HCT116 (cell line): ENCODE results near the gene PRR4. TPM values are rescaled to one million over a fixed set of nuclear protein-coding genes. Genes with fewer than 3 reads are reported as not detected.

ENCODE experiments used
- ATAC-seq: fragments of 200-7000 bp; cut with Tn5 transposase; 2 replicates; pipeline ENCODE4 v1.9.1; 2020; ENCODE audit warnings: mild to moderate bottlenecking, moderate library complexity
- BruUV-seq: library from RNA; stranded (reverse); fragments of 400-500 nt; replicated peaks from 2 replicates; lab custom pipeline; 2021; lab: Mats Ljungman, UMichigan
- CTCF ChIA-PET: fragments of 300-600 bp; sonication (Branson Sonifier 250); formaldehyde crosslinking; loops from one replicate; lab custom pipeline; 2021; ENCODE audit warnings: antibody characterized with exemption; lab: Charles Lee
- POLR2A ChIA-PET: fragments of 300-600, 350-600 bp; sonication (Branson Sonifier 250); formaldehyde crosslinking; loops from one replicate; lab custom pipeline; 2021; ENCODE audit warnings: antibody characterized with exemption; lab: Charles Lee
- RAD21 ChIA-PET, 2 experiments: fragments of 300-600 bp; sonication (Branson Sonifier 250); formaldehyde crosslinking; loops; one replicate each; lab custom pipeline; 2023; ENCODE audit warnings: low total read pairs in 2 of 2; ENCODE audit not compliant: uncharacterized antibody in 2 of 2, unreplicated experiment in 2 of 2, low non-redundant PET in 1 of 2; lab: Charles Lee
- DNase-seq: peaks from one replicate; pipeline ENCODE4 v3.0.0-alpha.2; 2010; ENCODE audit warnings: low read depth, low spot score
- H2AFZ ChIP-seq: fragments of 200-600 bp; shearing (Covaris generic), sonication (generic); 2 replicates; pipeline ENCODE4 v1.6.1; 2017; ENCODE audit warnings: low read depth, mixed run types, mixed read lengths, antibody characterized with exemption, low read length; ENCODE audit not compliant: poor library complexity, severe bottlenecking
- H3K27ac ChIP-seq: 2 replicates; pipeline ENCODE4 v1.5.1; 2012; ENCODE audit warnings: low read depth, low read length
- H3K27me3 ChIP-seq: fragments of 200-600 bp; sonication (generic); 2 replicates; pipeline ENCODE4 v1.6.1; 2016; ENCODE audit warnings: mixed run types, low read length, mixed read lengths; ENCODE audit not compliant: insufficient read depth
- H3K36me3 ChIP-seq, 2 experiments: fragments of 200-500 bp in 1 of 2; fragments of 200-600 bp in 1 of 2; sonication (Bioruptor generic) in 1 of 2; sonication (generic) in 1 of 2; 2 replicates each; pipeline versions ENCODE4 v1.5.1 to v1.6.1; 2014 to 2016; ENCODE audit warnings: low read length in 2 of 2, inconsistent platforms in 1 of 2, mixed read lengths in 1 of 2, mixed run types in 1 of 2; ENCODE audit not compliant: insufficient read depth in 2 of 2, control insufficient read depth in 1 of 2
- H3K4me1 ChIP-seq, 2 experiments: fragments of 200-600 bp in 1 of 2; sonication (generic) in 1 of 2; 2 replicates each; pipeline versions ENCODE4 v1.5.1 to v1.6.1; 2012 to 2017; ENCODE audit warnings: low read length in 2 of 2, inconsistent platforms in 1 of 2, mild to moderate bottlenecking in 1 of 2, mixed read lengths in 1 of 2, mixed run types in 1 of 2, moderate library complexity in 1 of 2; ENCODE audit not compliant: insufficient read depth in 2 of 2, control insufficient read depth in 1 of 2
- H3K4me2 ChIP-seq: fragments of 200-600 bp; sonication (generic); 2 replicates; pipeline ENCODE4 v1.6.1; 2017; ENCODE audit warnings: mixed run types, low read length, mixed read lengths
- H3K4me3 ChIP-seq, 2 experiments: fragments of 200-600 bp in 1 of 2; sonication (generic) in 1 of 2; replicated peaks in 1 of 2; 2 replicates each; pipeline ENCODE4 v1.5.1; 2011 to 2016; ENCODE audit warnings: low read length in 2 of 2, control low read depth in 1 of 2, low read depth in 1 of 2, mild to moderate bottlenecking in 1 of 2, mixed read lengths in 1 of 2, mixed run types in 1 of 2
- H3K79me2 ChIP-seq: fragments of 200-600 bp; sonication (generic); 2 replicates; pipeline ENCODE4 v1.6.1; 2017; ENCODE audit warnings: mild to moderate bottlenecking, mixed run types, low read length, moderate library complexity, mixed read lengths; ENCODE audit not compliant: insufficient read depth
- H3K9ac ChIP-seq: fragments of 200-600 bp; sonication (generic); 2 replicates; pipeline ENCODE4 v1.6.1; 2016; ENCODE audit warnings: low read length, mixed read lengths
- H3K9me2 ChIP-seq: fragments of 200-600 bp; sonication (generic), shearing (Covaris generic); 2 replicates; pipeline ENCODE4 v1.6.1; 2017; ENCODE audit warnings: mixed run types, mild to moderate bottlenecking, moderate library complexity; ENCODE audit not compliant: insufficient read depth
- H3K9me3 ChIP-seq, 2 experiments: fragments of 200-500 bp in 1 of 2; fragments of 200-600 bp in 1 of 2; sonication (Bioruptor generic) in 1 of 2; sonication (generic) in 1 of 2; 2 replicates each; pipeline ENCODE4 v1.6.1; 2014 to 2017; ENCODE audit warnings: low read length in 2 of 2, mixed read lengths in 2 of 2, inconsistent platforms in 1 of 2, low read depth in 1 of 2, mild to moderate bottlenecking in 1 of 2, mixed run types in 1 of 2, moderate library complexity in 1 of 2; ENCODE audit not compliant: control insufficient read depth in 1 of 2, insufficient read depth in 1 of 2
- H4K20me1 ChIP-seq: fragments of 200-600 bp; sonication (generic), shearing (Covaris generic); 2 replicates; pipeline ENCODE4 v1.6.1; 2017; ENCODE audit warnings: mixed run types, mild to moderate bottlenecking, moderate library complexity; ENCODE audit not compliant: insufficient read depth
- CBX3 ChIP-seq: IDR thresholded peaks from 2 replicates; pipeline ENCODE4 v1.6.1; 2012; ENCODE audit warnings: low read depth
- CEBPB ChIP-seq: IDR thresholded peaks from 2 replicates; pipeline ENCODE4 v1.6.1; 2012; ENCODE audit warnings: low read depth
- EGR1 ChIP-seq: IDR thresholded peaks from 2 replicates; pipeline ENCODE4 v1.6.1; 2012; ENCODE audit warnings: low read depth
- EZH2 ChIP-seq: fragments of 200-600 bp; sonication (generic); IDR thresholded peaks from 2 replicates; pipeline ENCODE4 v1.6.1; 2017; ENCODE audit warnings: antibody characterized with exemption, mixed run types
- POLR2A ChIP-seq: IDR thresholded peaks from 2 replicates; pipeline ENCODE4 v1.7.0; 2011; ENCODE audit warnings: borderline replicate concordance; ENCODE audit not compliant: insufficient read depth, insufficient read length; ENCODE audit errors: extremely low read depth
- POLR2AphosphoS5 ChIP-seq: IDR thresholded peaks from 2 replicates; pipeline ENCODE4 v1.6.1; 2011; ENCODE audit warnings: mild to moderate bottlenecking, low read depth, low read length, moderate library complexity
- RAD21 ChIP-seq: IDR thresholded peaks from 2 replicates; pipeline ENCODE4 v1.6.1; 2012; ENCODE audit warnings: low read depth, mild to moderate bottlenecking
- ZFX ChIP-seq: fragments of 450-650 bp; IDR thresholded peaks from 2 replicates; pipeline ENCODE4 v1.6.1; 2017
- intact Hi-C: fragments of 100-400 bp; cut with micrococcal nuclease; formaldehyde crosslinking; loops from 2 replicates; pipeline ENCODE4 v1.10.0; 2022
- total RNA-seq: library from RNA; stranded (reverse); gene quantifications from one replicate; pipeline ENCODE4 v1.2.1, GENCODE V29; 2021; ENCODE audit not compliant: unreplicated experiment
- TF ChIP-seq, protein P1 (sequence below): IDR thresholded peaks from 2 replicates; pipeline ENCODE4 v1.6.1; 2012; ENCODE audit warnings: low read depth
- TF ChIP-seq, protein P2 (sequence below): IDR thresholded peaks from 2 replicates; pipeline ENCODE4 v1.6.1; 2012
- TF ChIP-seq, protein P3 (sequence below): IDR thresholded peaks from 2 replicates; pipeline ENCODE4 v1.6.1; 2012

PRR4 gene
- total RNA-seq, 1 experiment from 2014 or later = 2.2 TPM

DNA sequence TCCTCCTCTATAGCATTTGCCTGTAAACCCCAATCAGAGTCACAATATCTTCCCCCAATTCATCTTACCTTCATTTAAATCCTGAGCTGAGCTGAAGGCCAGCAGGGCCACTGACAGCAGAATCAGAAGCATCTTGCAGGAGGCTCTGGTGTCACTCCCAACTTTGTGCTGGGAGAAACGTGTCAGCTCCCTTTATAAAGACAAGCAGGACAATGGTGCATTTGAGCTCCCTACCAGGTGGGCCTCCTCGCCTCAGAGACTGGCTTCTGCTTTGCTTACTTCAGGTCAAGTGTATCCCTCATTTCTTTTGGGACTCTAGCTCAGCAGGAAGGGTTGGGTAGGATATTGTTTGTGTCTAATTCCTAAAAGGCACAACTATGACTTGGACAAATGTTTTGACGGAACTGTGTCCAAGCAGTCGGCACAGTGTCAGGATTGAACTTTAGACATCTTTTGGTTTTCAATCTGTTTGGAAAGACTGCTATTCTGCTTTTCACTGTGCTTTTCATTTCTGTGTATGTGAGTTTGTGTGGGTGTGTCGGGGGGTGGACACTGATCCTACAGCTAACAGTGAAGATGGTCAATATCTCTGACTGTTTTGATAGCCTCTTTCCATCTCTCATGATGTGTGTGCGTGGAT is 34.9 kb upstream of the PRR4 start, which contains the start of gene PRH1:
TSS of gene PRH1 (minus strand) at position 170 of the 640 bp plus-strand sequence. CDS start at position 132, 38 bp downstream.
- no peaks in the 10 kb centered on the region for H3K9me2 ChIP-seq
- H3K4me1 ChIP-seq = no peaks in the 10 kb centered on the region
- DNase-seq = no peak
- H3K36me3 ChIP-seq = no peaks in the 10 kb centered on the region
- H3K9me3 ChIP-seq = no peaks in the 10 kb centered on the region
- no peaks in the 10 kb centered on the region for H3K27me3 ChIP-seq
- ATAC-seq = no peak
- ChIA-PET RAD21 (no interaction called here), CTCF (no interaction called here), POLR2A (no interaction called here)
- no peak within 1 kb of the TSS for H3K27ac ChIP-seq
- intact Hi-C loops = no loop called here
- no peaks in the 10 kb centered on the region for H4K20me1 ChIP-seq
- H2AFZ ChIP-seq = no peak within 1 kb of the TSS
- no peak within 1 kb of the TSS for H3K4me2 ChIP-seq
- H3K4me3 ChIP-seq = no peak within 1 kb of the TSS
- H3K79me2 ChIP-seq = no peaks in the 10 kb centered on the region
- no peak within 1 kb of the TSS for H3K9ac ChIP-seq
- BruUV-seq = no TSS peak
- no peak for TF ChIP-seq EZH2

DNA sequence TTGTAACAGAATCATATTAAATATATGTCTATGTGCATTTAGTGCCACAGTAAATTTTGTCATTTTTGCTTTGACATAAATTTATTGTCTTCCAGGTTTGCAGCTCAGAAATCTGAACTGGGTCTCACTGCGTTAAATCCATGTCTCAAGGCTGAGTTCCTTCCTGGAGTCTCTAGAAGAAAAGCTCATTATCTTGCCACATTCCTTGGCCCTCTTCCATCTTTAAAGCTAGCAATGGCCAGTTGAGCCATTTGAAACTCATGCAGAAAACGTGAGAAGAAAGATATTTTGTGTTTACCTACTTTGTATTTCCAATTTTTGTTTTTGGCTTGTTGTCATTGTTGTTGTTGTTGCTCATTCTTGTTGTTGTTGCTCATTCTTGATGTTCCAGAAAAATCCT is 24.1 kb upstream of the PRR4 start:
- BruUV-seq = no TSS peak

More for the DNA sequence above, 24.1 kb upstream of the PRR4 start:
- Histone ChIP-seq H3K9me3 (no peaks in the 10 kb centered on the region), H2AFZ (no peak overlapping the region), H3K9me2 (no peaks in the 10 kb centered on the region), H3K4me3 (no peak overlapping the region), H3K4me2 (no peak overlapping the region), H3K9ac (no peak overlapping the region), H3K36me3 (no peaks in the 10 kb centered on the region), H3K27ac (no peak overlapping the region), H3K27me3 (no peaks in the 10 kb centered on the region), H3K79me2 (no peaks in the 10 kb centered on the region), H3K4me1 (no peaks in the 10 kb centered on the region), H4K20me1 (no peaks in the 10 kb centered on the region)
- ChIA-PET RAD21 (no interaction called here), POLR2A (no interaction called here), CTCF (no interaction called here)
- no peak for TF ChIP-seq RAD21
- TF ChIP-seq ZFX = no peak
- TF ChIP-seq, protein P1, sequence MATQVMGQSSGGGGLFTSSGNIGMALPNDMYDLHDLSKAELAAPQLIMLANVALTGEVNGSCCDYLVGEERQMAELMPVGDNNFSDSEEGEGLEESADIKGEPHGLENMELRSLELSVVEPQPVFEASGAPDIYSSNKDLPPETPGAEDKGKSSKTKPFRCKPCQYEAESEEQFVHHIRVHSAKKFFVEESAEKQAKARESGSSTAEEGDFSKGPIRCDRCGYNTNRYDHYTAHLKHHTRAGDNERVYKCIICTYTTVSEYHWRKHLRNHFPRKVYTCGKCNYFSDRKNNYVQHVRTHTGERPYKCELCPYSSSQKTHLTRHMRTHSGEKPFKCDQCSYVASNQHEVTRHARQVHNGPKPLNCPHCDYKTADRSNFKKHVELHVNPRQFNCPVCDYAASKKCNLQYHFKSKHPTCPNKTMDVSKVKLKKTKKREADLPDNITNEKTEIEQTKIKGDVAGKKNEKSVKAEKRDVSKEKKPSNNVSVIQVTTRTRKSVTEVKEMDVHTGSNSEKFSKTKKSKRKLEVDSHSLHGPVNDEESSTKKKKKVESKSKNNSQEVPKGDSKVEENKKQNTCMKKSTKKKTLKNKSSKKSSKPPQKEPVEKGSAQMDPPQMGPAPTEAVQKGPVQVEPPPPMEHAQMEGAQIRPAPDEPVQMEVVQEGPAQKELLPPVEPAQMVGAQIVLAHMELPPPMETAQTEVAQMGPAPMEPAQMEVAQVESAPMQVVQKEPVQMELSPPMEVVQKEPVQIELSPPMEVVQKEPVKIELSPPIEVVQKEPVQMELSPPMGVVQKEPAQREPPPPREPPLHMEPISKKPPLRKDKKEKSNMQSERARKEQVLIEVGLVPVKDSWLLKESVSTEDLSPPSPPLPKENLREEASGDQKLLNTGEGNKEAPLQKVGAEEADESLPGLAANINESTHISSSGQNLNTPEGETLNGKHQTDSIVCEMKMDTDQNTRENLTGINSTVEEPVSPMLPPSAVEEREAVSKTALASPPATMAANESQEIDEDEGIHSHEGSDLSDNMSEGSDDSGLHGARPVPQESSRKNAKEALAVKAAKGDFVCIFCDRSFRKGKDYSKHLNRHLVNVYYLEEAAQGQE = no peak
- TF ChIP-seq POLR2A = no peak
- TF ChIP-seq EGR1 = no peak
- TF ChIP-seq, protein P2, sequence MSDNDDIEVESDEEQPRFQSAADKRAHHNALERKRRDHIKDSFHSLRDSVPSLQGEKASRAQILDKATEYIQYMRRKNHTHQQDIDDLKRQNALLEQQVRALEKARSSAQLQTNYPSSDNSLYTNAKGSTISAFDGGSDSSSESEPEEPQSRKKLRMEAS = no peak
- no peak for TF ChIP-seq POLR2AphosphoS5
- TF ChIP-seq EZH2 = no peak
- TF ChIP-seq CBX3 = no peak
- TF ChIP-seq, protein P3, sequence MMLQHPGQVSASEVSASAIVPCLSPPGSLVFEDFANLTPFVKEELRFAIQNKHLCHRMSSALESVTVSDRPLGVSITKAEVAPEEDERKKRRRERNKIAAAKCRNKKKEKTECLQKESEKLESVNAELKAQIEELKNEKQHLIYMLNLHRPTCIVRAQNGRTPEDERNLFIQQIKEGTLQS = no peak
- TF ChIP-seq CEBPB = no peak
- DNase-seq = no peak
- no peak for ATAC-seq
- intact Hi-C loops = no loop called here
